Uterus (tissue), 2 donors: ENCODE results near the gene RAB7A.

Experiments
- POLR2A ChIP-seq, 2 donors: fragments of 450-650 bp; IDR thresholded peaks; one replicate each; pipeline ENCODE4 v1.6.1; 2016; ENCODE audit warnings: antibody characterized with exemption in 2 of 2, mild to moderate bottlenecking in 1 of 2, moderate library complexity in 1 of 2
- TF ChIP-seq, protein P1 (sequence below), 4 experiments: fragments of 200-600 bp in 2 of 4; fragments of 450-650 bp in 2 of 4; sonication (generic) in 2 of 4; IDR thresholded peaks; one replicate each; pipeline ENCODE4 v1.5.1; 2016 to 2019; ENCODE audit warnings: antibody characterized with exemption in 4 of 4, mild to moderate bottlenecking in 2 of 4, moderate library complexity in 1 of 4

DNA sequence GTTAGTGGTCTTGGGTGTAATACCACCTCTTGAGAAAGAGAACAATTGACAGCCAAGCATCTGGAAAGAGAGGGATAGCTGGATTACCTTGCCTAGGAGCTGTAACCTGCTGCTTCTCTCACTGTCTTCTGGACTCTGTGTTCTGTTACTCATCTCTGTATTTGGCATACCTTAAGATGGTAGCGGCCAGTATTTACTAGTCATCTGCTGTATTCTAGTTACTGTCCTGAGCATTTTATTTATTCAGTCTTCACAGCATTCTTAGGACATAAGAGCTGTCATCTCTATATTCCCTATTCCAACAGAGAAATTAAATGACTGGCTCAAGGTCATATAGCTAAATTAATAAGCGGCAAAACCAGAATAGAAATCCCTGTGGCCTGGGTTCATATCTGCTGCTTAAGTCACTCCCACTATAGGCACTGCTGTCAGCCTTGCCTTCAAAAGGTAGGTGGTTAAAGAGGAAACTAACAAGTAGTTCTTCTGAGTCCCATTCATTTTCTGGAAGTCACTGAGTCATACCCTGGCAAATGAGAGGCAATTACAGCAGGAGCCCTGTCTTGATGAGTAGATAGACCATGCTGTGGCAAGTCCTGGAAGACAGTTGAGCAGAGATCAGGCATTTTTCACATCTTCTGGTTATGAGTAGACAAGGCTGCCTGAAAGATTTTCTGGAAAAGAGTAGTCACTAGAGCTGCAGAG, 68.2 kb downstream of the RAB7A start:
- TF ChIP-seq, protein P1, sequence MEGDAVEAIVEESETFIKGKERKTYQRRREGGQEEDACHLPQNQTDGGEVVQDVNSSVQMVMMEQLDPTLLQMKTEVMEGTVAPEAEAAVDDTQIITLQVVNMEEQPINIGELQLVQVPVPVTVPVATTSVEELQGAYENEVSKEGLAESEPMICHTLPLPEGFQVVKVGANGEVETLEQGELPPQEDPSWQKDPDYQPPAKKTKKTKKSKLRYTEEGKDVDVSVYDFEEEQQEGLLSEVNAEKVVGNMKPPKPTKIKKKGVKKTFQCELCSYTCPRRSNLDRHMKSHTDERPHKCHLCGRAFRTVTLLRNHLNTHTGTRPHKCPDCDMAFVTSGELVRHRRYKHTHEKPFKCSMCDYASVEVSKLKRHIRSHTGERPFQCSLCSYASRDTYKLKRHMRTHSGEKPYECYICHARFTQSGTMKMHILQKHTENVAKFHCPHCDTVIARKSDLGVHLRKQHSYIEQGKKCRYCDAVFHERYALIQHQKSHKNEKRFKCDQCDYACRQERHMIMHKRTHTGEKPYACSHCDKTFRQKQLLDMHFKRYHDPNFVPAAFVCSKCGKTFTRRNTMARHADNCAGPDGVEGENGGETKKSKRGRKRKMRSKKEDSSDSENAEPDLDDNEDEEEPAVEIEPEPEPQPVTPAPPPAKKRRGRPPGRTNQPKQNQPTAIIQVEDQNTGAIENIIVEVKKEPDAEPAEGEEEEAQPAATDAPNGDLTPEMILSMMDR (IDR thresholded peaks at IDR 0.05) = no peak
- TF ChIP-seq POLR2A (IDR thresholded peaks at IDR 0.05) = no peak
